Loucy (cell line): ENCODE data around the gene EBI3.

Experiments
- EZH2phosphoT487 ChIP-seq: fragments of 200-600 bp; IDR thresholded peaks from 2 replicates; pipeline ENCODE4 v1.6.1; 2018; ENCODE audit warnings: antibody characterized with exemption, mild to moderate bottlenecking, moderate library complexity, borderline replicate concordance
- TF ChIP-seq, protein P1 (sequence below): fragments of 200-600 bp; sonication (generic); conservative IDR thresholded peaks from 2 replicates; pipeline ENCODE4 v1.5.1; 2014; ENCODE audit warnings: mild to moderate bottlenecking, antibody characterized with exemption, low read length

DNA sequence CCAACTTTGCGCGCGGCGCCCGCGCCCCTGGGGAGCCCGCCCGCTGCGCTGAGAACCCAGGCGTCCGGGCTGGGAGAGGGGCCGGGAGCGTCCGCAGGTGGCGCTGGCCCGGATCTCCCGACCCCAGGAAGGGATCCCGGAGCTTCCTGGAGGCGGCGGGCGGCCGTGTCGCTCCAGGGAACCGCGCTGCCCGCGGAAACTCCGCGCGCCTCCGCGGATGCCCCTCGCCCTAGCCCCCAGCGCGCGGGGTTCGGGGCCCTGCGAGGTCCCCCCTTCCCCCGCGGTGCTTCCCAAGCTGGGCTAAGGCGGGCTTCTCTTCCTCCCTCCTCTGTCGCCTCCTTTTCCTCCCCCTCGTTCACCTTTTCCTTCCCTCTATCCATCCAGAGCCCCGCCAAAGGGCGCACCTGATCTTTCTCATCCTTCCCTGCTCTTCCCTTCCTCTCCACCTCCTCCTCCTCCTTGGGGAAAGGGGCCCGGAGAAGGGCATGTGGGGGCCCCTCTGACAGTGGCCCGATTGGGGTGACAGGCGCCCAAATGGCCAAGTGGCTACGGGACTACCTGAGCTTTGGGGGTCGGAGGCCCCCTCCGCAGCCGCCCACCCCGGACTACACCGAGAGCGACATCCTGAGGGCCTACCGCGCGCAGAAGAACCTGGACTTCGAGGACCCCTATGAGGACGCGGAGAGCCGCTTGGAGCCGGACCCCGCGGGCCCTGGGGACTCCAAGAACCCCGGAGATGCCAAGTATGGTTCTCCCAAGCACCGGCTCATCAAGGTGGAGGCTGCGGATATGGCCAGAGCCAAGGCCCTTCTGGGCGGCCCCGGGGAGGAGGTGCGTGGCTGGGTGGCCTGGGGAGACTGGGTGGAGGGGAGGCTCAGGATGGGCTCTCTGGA is 50.5 kb downstream of the EBI3 start:
- TF ChIP-seq, protein P1, sequence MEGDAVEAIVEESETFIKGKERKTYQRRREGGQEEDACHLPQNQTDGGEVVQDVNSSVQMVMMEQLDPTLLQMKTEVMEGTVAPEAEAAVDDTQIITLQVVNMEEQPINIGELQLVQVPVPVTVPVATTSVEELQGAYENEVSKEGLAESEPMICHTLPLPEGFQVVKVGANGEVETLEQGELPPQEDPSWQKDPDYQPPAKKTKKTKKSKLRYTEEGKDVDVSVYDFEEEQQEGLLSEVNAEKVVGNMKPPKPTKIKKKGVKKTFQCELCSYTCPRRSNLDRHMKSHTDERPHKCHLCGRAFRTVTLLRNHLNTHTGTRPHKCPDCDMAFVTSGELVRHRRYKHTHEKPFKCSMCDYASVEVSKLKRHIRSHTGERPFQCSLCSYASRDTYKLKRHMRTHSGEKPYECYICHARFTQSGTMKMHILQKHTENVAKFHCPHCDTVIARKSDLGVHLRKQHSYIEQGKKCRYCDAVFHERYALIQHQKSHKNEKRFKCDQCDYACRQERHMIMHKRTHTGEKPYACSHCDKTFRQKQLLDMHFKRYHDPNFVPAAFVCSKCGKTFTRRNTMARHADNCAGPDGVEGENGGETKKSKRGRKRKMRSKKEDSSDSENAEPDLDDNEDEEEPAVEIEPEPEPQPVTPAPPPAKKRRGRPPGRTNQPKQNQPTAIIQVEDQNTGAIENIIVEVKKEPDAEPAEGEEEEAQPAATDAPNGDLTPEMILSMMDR = no peak
- TF ChIP-seq EZH2phosphoT487 = no peak
